IMR-90 (cell line): ENCODE measurements around the gene MSH2. TPM values are rescaled to one million over a fixed set of nuclear protein-coding genes. Genes with fewer than 3 reads are reported as not detected.

Source experiments
- ATAC-seq: fragments of 200-7000 bp; cut with Tn5 transposase; 2 replicates; pipeline ENCODE4 v1.9.1; 2020; ENCODE audit warnings: low read depth, mild to moderate bottlenecking, moderate library complexity
- BruUV-seq: library from RNA; stranded (reverse); fragments of 400-500 nt; replicated peaks from 2 replicates; lab custom pipeline; 2021; lab: Mats Ljungman, UMichigan
- CTCF ChIA-PET: fragments of 300-600 bp; formaldehyde crosslinking; extraction: SDS; loops from one replicate; lab custom pipeline; 2021; ENCODE audit warnings: antibody characterized with exemption; lab: Yijun Ruan, JAX
- POLR2A ChIA-PET: fragments of 300-600 bp; sonication (Branson Sonifier 250); formaldehyde crosslinking; loops from one replicate; lab custom pipeline; 2022; ENCODE audit warnings: antibody characterized with exemption; ENCODE audit not compliant: unreplicated experiment; lab: Charles Lee
- DNase-seq: peaks from one replicate; pipeline ENCODE4 v3.0.0; 2013
- H2AFZ ChIP-seq: replicated peaks from 2 replicates; pipeline ENCODE3; 2013; ENCODE audit warnings: low read length, mild to moderate bottlenecking; ENCODE audit not compliant: poor library complexity
- H2AK5ac ChIP-seq: 2 replicates; pipeline ENCODE4 v1.6.1; 2013; ENCODE audit warnings: low read depth, low read length, inconsistent platforms
- H2AK9ac ChIP-seq: replicated peaks from 2 replicates; pipeline ENCODE3; 2013; ENCODE audit warnings: mild to moderate bottlenecking, low read depth, low read length, moderate library complexity; ENCODE audit not compliant: poor library complexity
- H2BK120ac ChIP-seq: 2 replicates; pipeline ENCODE4 v1.6.1; 2013; ENCODE audit warnings: low read depth, low read length, inconsistent platforms
- H2BK15ac ChIP-seq: 3 replicates; pipeline ENCODE4 v1.6.1; 2013; ENCODE audit warnings: low read depth, low read length, inconsistent platforms
- H2BK20ac ChIP-seq: 2 replicates; pipeline ENCODE4 v1.6.1; 2013; ENCODE audit warnings: low read depth, mild to moderate bottlenecking, inconsistent platforms, low read length, moderate library complexity
- H2BK5ac ChIP-seq: 2 replicates; pipeline ENCODE4 v1.6.1; 2013; ENCODE audit warnings: mild to moderate bottlenecking, low read depth, low read length, inconsistent platforms; ENCODE audit not compliant: poor library complexity, severe bottlenecking
- H3K14ac ChIP-seq: replicated peaks from 2 replicates; pipeline ENCODE4 v1.6.1; 2013; ENCODE audit warnings: low read depth, low read length, inconsistent platforms
- H3K18ac ChIP-seq: 2 replicates; pipeline ENCODE4 v1.6.1; 2013; ENCODE audit warnings: low read depth, low read length, control low read depth
- H3K23ac ChIP-seq: 2 replicates; pipeline ENCODE4 v1.6.1; 2013; ENCODE audit warnings: low read depth, low read length, inconsistent platforms
- H3K27ac ChIP-seq: 2 replicates; pipeline ENCODE4 v1.5.1; 2013; ENCODE audit warnings: mild to moderate bottlenecking, control low read depth, low read length; ENCODE audit not compliant: insufficient read depth
- H3K27me3 ChIP-seq: 2 replicates; pipeline ENCODE4 v1.6.1; 2013; ENCODE audit warnings: low read length; ENCODE audit not compliant: control insufficient read depth, insufficient read depth
- H3K36me3 ChIP-seq: 2 replicates; pipeline ENCODE4 v1.6.1; 2013; ENCODE audit warnings: low read length, mixed read lengths; ENCODE audit not compliant: control insufficient read depth, insufficient read depth
- H3K4ac ChIP-seq: 2 replicates; pipeline ENCODE4 v1.6.1; 2013; ENCODE audit warnings: low read depth, low read length, inconsistent platforms
- H3K4me1 ChIP-seq: 2 replicates; pipeline ENCODE4 v1.6.1; 2013; ENCODE audit warnings: low read length, mixed read lengths; ENCODE audit not compliant: control insufficient read depth, insufficient read depth
- H3K4me2 ChIP-seq: 2 replicates; pipeline ENCODE4 v1.6.1; 2013; ENCODE audit warnings: low read depth, mild to moderate bottlenecking, control low read depth, low read length, moderate library complexity
- H3K4me3 ChIP-seq: 2 replicates; pipeline ENCODE4 v1.5.1; 2013; ENCODE audit warnings: low read depth, mild to moderate bottlenecking, control low read depth, low read length, moderate library complexity; ENCODE audit not compliant: insufficient read depth
- H3K56ac ChIP-seq: 2 replicates; pipeline ENCODE4 v1.6.1; 2013; ENCODE audit warnings: low read length, inconsistent platforms; ENCODE audit not compliant: insufficient read depth; ENCODE audit errors: extremely low read depth
- H3K79me1 ChIP-seq, 2 experiments: 2 replicates each; pipeline ENCODE4 v1.6.1; 2013; ENCODE audit warnings: low read length in 2 of 2, inconsistent platforms in 1 of 2, low read depth in 1 of 2
- H3K9ac ChIP-seq: 2 replicates; pipeline ENCODE4 v1.6.1; 2013; ENCODE audit warnings: low read depth, low read length, control low read depth
- H3K9me1 ChIP-seq: 2 replicates; pipeline ENCODE4 v1.6.1; 2013; ENCODE audit warnings: low read length, inconsistent platforms; ENCODE audit not compliant: insufficient read depth
- H3K9me3 ChIP-seq: 2 replicates; pipeline ENCODE4 v1.6.1; 2013; ENCODE audit warnings: low read length; ENCODE audit not compliant: control insufficient read depth, insufficient read depth
- H4K20me1 ChIP-seq: 2 replicates; pipeline ENCODE4 v1.6.1; 2013; ENCODE audit warnings: low read length, inconsistent platforms; ENCODE audit not compliant: insufficient read depth
- H4K5ac ChIP-seq: 2 replicates; pipeline ENCODE4 v1.6.1; 2013; ENCODE audit warnings: mild to moderate bottlenecking, low read depth, low read length, control low read depth
- H4K8ac ChIP-seq, 2 experiments: 2 replicates each; pipeline ENCODE4 v1.6.1; 2013; ENCODE audit warnings: low read depth in 2 of 2, low read length in 2 of 2, control low read depth in 1 of 2, inconsistent platforms in 1 of 2
- H4K91ac ChIP-seq: 2 replicates; pipeline ENCODE4 v1.6.1; 2013; ENCODE audit warnings: low read depth, low read length, inconsistent platforms; ENCODE audit not compliant: insufficient read depth
- BHLHE40 ChIP-seq: fragments of 150-350 bp; IDR thresholded peaks from 2 replicates; pipeline ENCODE4 v1.6.1; 2016; ENCODE audit warnings: mild to moderate bottlenecking, low read depth, low read length
- CEBPB ChIP-seq: IDR thresholded peaks from 2 replicates; pipeline ENCODE4 v1.6.1; 2012; ENCODE audit warnings: low read depth, low read length, improper control_type of control experiment
- CHD1 ChIP-seq: IDR thresholded peaks from 2 replicates; pipeline ENCODE4 v1.6.1; 2012; ENCODE audit warnings: low read depth, low read length, improper control_type of control experiment
- MAFK ChIP-seq: IDR thresholded peaks from 2 replicates; pipeline ENCODE4 v1.6.1; 2012; ENCODE audit warnings: low read depth, low read length, improper control_type of control experiment
- MAZ ChIP-seq: IDR thresholded peaks from 2 replicates; pipeline ENCODE4 v1.6.1; 2012; ENCODE audit warnings: low read depth, mild to moderate bottlenecking, low read length, improper control_type of control experiment, moderate library complexity, borderline replicate concordance
- MXI1 ChIP-seq: IDR thresholded peaks from 2 replicates; pipeline ENCODE4 v1.6.1; 2012; ENCODE audit warnings: low read depth, mild to moderate bottlenecking, low read length, moderate library complexity, borderline replicate concordance
- NFE2L2 ChIP-seq: fragments of 150-350 bp; IDR thresholded peaks from 2 replicates; pipeline ENCODE4 v1.6.1; 2016; ENCODE audit warnings: low read depth, mild to moderate bottlenecking, low read length
- POLR2A ChIP-seq: IDR thresholded peaks from 2 replicates; pipeline ENCODE4 v1.6.1; 2012; ENCODE audit warnings: mild to moderate bottlenecking, low read depth, low read length
- RAD21 ChIP-seq: IDR thresholded peaks from 2 replicates; pipeline ENCODE4 v1.6.1; 2012; ENCODE audit warnings: low read length, improper control_type of control experiment
- RCOR1 ChIP-seq: IDR thresholded peaks from 2 replicates; pipeline ENCODE4 v1.6.1; 2012; ENCODE audit warnings: mild to moderate bottlenecking, low read length, improper control_type of control experiment; ENCODE audit not compliant: insufficient replicate concordance
- RFX5 ChIP-seq: IDR thresholded peaks from 2 replicates; pipeline ENCODE4 v1.8.0; 2012; ENCODE audit warnings: low read depth, mild to moderate bottlenecking, low read length, moderate library complexity
- SMC3 ChIP-seq: fragments of 150-350 bp; IDR thresholded peaks from 2 replicates; pipeline ENCODE4 v1.6.1; 2016; ENCODE audit warnings: low read depth, mild to moderate bottlenecking, antibody characterized with exemption, low read length, moderate library complexity
- WGBS, 2 experiments: methylation state at CpG; one replicate each; pipeline versions ENCODE4 v1.1.5 to v1.1.7; 2013; ENCODE audit warnings: missing lambda C conversion rate in 2 of 2; ENCODE audit not compliant: insufficient read length in 1 of 2; ENCODE audit errors: extremely low coverage in 2 of 2; 5-methylcytosine and 5-hydroxymethylcytosine counted together
- dilution Hi-C: fragments of 300-500 bp; cut with HindIII; formaldehyde crosslinking; loops from one replicate; pipeline ENCODE4 v1.14.3; 2018; ENCODE audit warnings: low sequenced_read_pairs; ENCODE audit not compliant: unreplicated experiment
- in situ Hi-C: fragments of 300-500 bp; cut with MboI; formaldehyde crosslinking; loops from 3 replicates; pipeline ENCODE4 v1.14.3; 2019; ENCODE audit warnings: low sequenced_read_pairs, inconsistent platforms, mixed read lengths
- intact Hi-C: fragments of 100-400 bp; cut with micrococcal nuclease; formaldehyde crosslinking; loops from 2 replicates; pipeline ENCODE4 v1.10.0; 2022
- polyA plus RNA-seq, 3 experiments: library from polyadenylated mRNA; depleted of rRNA; stranded (reverse); fragments of >200 nt; gene quantifications; 2 replicates each; pipeline ENCODE4 v1.2.3, GENCODE V29; 2012; ENCODE audit warnings: low replicate concordance in 1 of 3
- total RNA-seq: library from RNA; depleted of rRNA; stranded (reverse); fragments of >200 nt; gene quantifications from 2 replicates; pipeline ENCODE4 v1.2.3, GENCODE V29; 2012
- TF ChIP-seq, protein P1 (sequence below): conservative IDR thresholded peaks from 2 replicates; pipeline ENCODE4 v1.5.1; 2012; ENCODE audit warnings: mild to moderate bottlenecking, low read depth, low read length, improper control_type of control experiment

The MSH2 gene
- total and polyA plus RNA-seq, 2 of the 4 experiments (the other 2 are of a cell fraction): 13.8 to 22.6 TPM

DNA sequence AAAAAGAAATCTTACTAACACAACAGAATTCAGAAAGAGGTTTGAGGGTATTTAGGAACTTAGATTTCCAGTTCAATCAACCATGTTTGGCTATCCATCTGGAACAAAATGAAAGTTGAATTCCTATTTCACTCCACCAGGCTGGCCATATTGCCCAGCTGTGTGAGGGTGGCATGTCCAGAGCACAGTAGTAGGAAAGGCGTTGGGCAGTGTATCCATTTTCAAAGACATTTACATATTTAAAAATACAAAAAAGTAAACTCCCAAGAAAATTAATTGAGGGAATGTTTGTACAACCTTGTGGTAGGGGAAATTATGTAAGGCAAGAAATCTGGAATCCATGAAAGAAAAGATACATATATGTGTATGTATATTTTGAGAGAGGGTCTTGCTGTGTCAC, 21.5 kb upstream of the MSH2 start:
- POLR2A ChIA-PET: interaction anchor here (0.6 kb wide), 1 partner anchor 22 kb away, joined by 9 read pairs; no protein-coding TSS in a partner anchor
- no peak overlapping the region for H3K23ac ChIP-seq
- WGBS, 2 experiments: no CpG with 5 or more reads among the region's 1 CpG
- no peaks in the 10 kb centered on the region for H3K9me3 ChIP-seq
- H3K27ac ChIP-seq: no peak overlapping the region
- no peak overlapping the region for H3K9ac ChIP-seq
- no peak overlapping the region for H3K4ac ChIP-seq
- H3K36me3 ChIP-seq: no peaks in the 10 kb centered on the region
- BruUV-seq: no TSS peak
- no peak overlapping the region for H2AK9ac ChIP-seq
- H4K20me1 ChIP-seq: no peaks in the 10 kb centered on the region
- no peak overlapping the region for H4K8ac ChIP-seq
- no peaks in the 10 kb centered on the region for H3K79me1 ChIP-seq
- no peak overlapping the region for H2BK5ac ChIP-seq
- ATAC-seq: no peak
- H3K4me1 ChIP-seq: no peaks in the 10 kb centered on the region
- dilution Hi-C loops: no loop called here
- H3K27me3 ChIP-seq: peaks cover 4% of the 10 kb centered on the region; the same call in 1 of the 2 replicates
- in situ Hi-C loops: no loop called here
- intact Hi-C loops: no loop called here
- no peak for TF ChIP-seq MXI1
- TF ChIP-seq MAZ: no peak
- TF ChIP-seq POLR2A: no peak
- no peak for TF ChIP-seq BHLHE40
- TF ChIP-seq CHD1: no peak
- no peak for TF ChIP-seq RFX5
- TF ChIP-seq, protein P1, sequence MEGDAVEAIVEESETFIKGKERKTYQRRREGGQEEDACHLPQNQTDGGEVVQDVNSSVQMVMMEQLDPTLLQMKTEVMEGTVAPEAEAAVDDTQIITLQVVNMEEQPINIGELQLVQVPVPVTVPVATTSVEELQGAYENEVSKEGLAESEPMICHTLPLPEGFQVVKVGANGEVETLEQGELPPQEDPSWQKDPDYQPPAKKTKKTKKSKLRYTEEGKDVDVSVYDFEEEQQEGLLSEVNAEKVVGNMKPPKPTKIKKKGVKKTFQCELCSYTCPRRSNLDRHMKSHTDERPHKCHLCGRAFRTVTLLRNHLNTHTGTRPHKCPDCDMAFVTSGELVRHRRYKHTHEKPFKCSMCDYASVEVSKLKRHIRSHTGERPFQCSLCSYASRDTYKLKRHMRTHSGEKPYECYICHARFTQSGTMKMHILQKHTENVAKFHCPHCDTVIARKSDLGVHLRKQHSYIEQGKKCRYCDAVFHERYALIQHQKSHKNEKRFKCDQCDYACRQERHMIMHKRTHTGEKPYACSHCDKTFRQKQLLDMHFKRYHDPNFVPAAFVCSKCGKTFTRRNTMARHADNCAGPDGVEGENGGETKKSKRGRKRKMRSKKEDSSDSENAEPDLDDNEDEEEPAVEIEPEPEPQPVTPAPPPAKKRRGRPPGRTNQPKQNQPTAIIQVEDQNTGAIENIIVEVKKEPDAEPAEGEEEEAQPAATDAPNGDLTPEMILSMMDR: no peak
- no peak for TF ChIP-seq RCOR1
- TF ChIP-seq CEBPB: no peak
- no peak for TF ChIP-seq MAFK
- TF ChIP-seq NFE2L2: no peak
- TF ChIP-seq SMC3: no peak
- no peak for TF ChIP-seq RAD21
- H2BK120ac ChIP-seq: no peak overlapping the region
- no peak overlapping the region for H3K18ac ChIP-seq
- CTCF ChIA-PET: no interaction called here
- H4K91ac ChIP-seq: no peak overlapping the region
- H2AFZ ChIP-seq: no peak overlapping the region
- H2BK15ac ChIP-seq: no peak overlapping the region
- H3K4me3 ChIP-seq: no peak overlapping the region
- H2AK5ac ChIP-seq: no peak overlapping the region
- H3K9me1 ChIP-seq: no peaks in the 10 kb centered on the region
- H4K5ac ChIP-seq: no peak overlapping the region
- no peak overlapping the region for H2BK20ac ChIP-seq
- no peak overlapping the region for H3K14ac ChIP-seq
- H3K4me2 ChIP-seq: no peak overlapping the region
- no peak for DNase-seq
- no peak overlapping the region for H3K56ac ChIP-seq
